Activated naive CD8-positive, alpha-beta T cell treated with anti-CD3 and anti-CD28 coated beads, Interleukin-2, amount 10 ng/mL, durations not matched to agents 7 days and 5 days (primary cell): ENCODE results near the gene SNCAIP. TPM values are rescaled to one million over a fixed set of nuclear protein-coding genes. Genes with fewer than 3 reads are reported as not detected.
A peak's percentile ranks its signal among the peaks of the same experiment; 100 is the strongest.

Experiments
- ATAC-seq: fragments of 150-1000 bp; cut with Tn5 transposase; one replicate; pipeline ENCODE4 v1.10.0; 2021; ENCODE audit warnings: low read depth, moderate library complexity
- POLR2A ChIA-PET: fragments of 350-600 bp; sonication (Branson Sonifier 250); formaldehyde crosslinking; loops from one replicate; lab custom pipeline; 2021; ENCODE audit warnings: antibody characterized with exemption; lab: Charles Lee
- DNase-seq: peaks from one replicate; pipeline ENCODE4 v3.0.0; 2021
- H3K27ac Mint-ChIP-seq: one replicate; pipeline ENCODE4 v1.8.0; 2022; ENCODE audit warnings: mild to moderate bottlenecking, mixed read lengths
- H3K27me3 Mint-ChIP-seq: one replicate; pipeline ENCODE4 v1.8.0; 2022; ENCODE audit warnings: mild to moderate bottlenecking, moderate library complexity, mixed read lengths
- H3K36me3 Mint-ChIP-seq: one replicate; pipeline ENCODE4 v1.8.0; 2021; ENCODE audit warnings: mild to moderate bottlenecking, mixed read lengths
- H3K4me1 Mint-ChIP-seq: one replicate; pipeline ENCODE4 v1.8.0; 2021; ENCODE audit warnings: mixed read lengths
- H3K4me3 Mint-ChIP-seq: one replicate; pipeline ENCODE4 v1.8.0; 2022; ENCODE audit warnings: mild to moderate bottlenecking, moderate library complexity, mixed read lengths
- H3K9me3 Mint-ChIP-seq: one replicate; pipeline ENCODE4 v1.8.0; 2021; ENCODE audit warnings: mixed read lengths
- total RNA-seq, 2 experiments: library from RNA; stranded (reverse); gene quantifications; one replicate each; pipeline ENCODE4 v1.2.3, GENCODE V29; 2021

Gene SNCAIP
- total RNA-seq, 2 experiments from 2014 or later, result not detected

- H3K36me3 Mint-ChIP-seq, result no peaks in the 10 kb centered on the region
- H3K27me3 Mint-ChIP-seq, result peaks cover 1% of the 10 kb centered on the region
- no peaks in the 10 kb centered on the region for H3K4me1 Mint-ChIP-seq
- no peak overlapping the region for H3K27ac Mint-ChIP-seq
- no peaks in the 10 kb centered on the region for H3K9me3 Mint-ChIP-seq
- POLR2A ChIA-PET, result no interaction called here
- DNase-seq, result no peak
- H3K4me3 Mint-ChIP-seq, result no peak overlapping the region
- no peak for ATAC-seq
These were observed 11.7 kb upstream of the SNCAIP start for GRCh38 chr5:122300374-122300773.

DNA sequence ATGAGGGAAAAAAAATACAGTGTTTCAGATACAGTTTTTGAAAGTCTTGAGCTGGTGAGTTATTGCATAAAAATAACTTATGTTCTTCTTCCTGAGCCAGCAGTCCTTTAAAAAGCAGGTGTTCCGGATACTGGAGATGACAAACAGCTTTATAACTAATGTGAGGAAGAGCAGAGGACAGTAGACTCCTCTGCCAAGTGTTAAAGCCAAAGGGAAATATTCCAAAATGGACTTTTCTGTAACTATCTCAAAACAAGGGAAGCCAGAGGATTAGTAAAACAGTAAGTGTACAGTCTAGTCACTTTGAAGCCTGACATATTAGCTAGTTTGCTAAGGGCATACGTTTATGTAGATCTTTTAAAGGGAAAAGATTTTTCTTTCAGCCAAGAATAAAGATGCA lies 11.0 kb upstream of the SNCAIP start:
- Mint-ChIP-seq H3K4me3 (no peak overlapping the region), H3K36me3 (no peaks in the 10 kb centered on the region), H3K4me1 (no peaks in the 10 kb centered on the region), H3K27ac (no peak overlapping the region), H3K9me3 (no peaks in the 10 kb centered on the region), H3K27me3 (peaks cover 1% of the 10 kb centered on the region)
- POLR2A ChIA-PET, result no interaction called here
- ATAC-seq (no peak), DNase-seq (no peak)

DNA sequence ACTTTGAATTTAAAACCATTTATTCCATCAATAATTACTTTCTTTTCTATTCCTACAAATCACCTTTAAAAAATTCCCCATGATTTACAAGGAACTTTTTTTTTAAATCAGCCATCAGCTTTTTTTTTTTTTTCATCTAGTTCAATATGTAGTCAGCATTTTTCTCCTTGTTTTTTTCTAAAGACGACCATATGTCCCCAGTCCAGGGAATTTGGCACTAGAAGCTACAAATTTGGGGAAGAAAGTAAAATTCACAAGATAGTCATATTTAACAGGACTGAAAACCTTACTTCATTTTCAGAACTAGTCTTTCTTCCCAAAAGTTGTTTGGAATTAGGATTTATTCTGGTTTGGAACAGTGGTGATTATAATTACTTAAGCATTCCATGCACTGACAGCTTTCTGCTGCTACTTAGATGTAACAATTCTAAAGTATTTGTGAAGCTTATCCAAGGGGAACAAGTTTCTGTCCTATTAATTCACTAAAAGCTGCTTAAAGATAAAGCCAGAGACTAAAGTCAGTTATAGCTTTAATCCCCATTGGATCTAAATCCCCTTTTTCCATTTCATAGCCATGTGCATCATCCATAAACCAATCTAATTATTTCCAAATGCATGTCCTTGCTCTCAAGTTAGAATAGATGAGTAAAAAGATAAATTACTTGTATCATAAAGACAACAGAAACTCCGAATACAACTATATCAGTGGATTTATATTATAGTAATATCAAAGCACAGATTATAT lies 7.4 kb upstream of the SNCAIP start:
- peaks cover 4% of the 10 kb centered on the region for H3K27me3 Mint-ChIP-seq
- H3K9me3 Mint-ChIP-seq, result no peaks in the 10 kb centered on the region
- H3K27ac Mint-ChIP-seq, result no peak overlapping the region
- ATAC-seq (no peak), DNase-seq (no peak)
- H3K4me3 Mint-ChIP-seq, result no peak overlapping the region
- H3K4me1 Mint-ChIP-seq, result no peaks in the 10 kb centered on the region
- POLR2A ChIA-PET, result no interaction called here
- H3K36me3 Mint-ChIP-seq, result no peaks in the 10 kb centered on the region

- Mint-ChIP-seq H3K9me3 (no peaks in the 10 kb centered on the region), H3K4me3 (no peak overlapping the region), H3K27me3 (peaks cover 23% of the 10 kb centered on the region), H3K27ac (no peak overlapping the region), H3K4me1 (no peaks in the 10 kb centered on the region), H3K36me3 (no peaks in the 10 kb centered on the region)
- POLR2A ChIA-PET, result interaction anchor here (0.6 kb wide), 1 partner anchor 804 kb away, joined by 4 read pairs; no protein-coding TSS in a partner anchor
- no peak for DNase-seq
- ATAC-seq, result no peak
These were observed 5.6 kb upstream of the SNCAIP start for GRCh38 chr5:122306461-122306860.

DNA sequence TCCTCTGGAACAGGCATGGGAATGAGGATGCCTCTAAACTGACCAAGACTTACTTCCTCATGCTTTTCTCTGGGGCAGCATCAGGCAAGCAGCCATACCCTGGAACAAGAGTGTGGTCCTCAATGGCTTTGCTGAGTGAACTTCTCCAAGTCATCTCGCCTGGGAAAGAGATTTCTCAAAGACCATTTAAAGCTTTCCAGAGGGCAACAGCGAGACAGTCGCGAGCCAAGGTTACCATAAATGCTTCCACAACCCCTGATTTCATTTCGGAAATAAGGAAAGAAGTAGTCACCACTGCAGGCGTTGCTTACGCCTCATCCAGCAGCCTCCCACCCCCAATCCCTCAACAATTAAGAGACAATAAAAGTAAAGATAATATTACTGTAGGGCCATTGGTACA lies 1.1 kb upstream of the SNCAIP start:
- Mint-ChIP-seq H3K9me3 (no peaks in the 10 kb centered on the region), H3K36me3 (no peaks in the 10 kb centered on the region), H3K27me3 (peaks cover 46% of the 10 kb centered on the region), H3K27ac (no peak overlapping the region), H3K4me3 (no peak overlapping the region), H3K4me1 (peaks cover 2% of the 10 kb centered on the region)
- POLR2A ChIA-PET, result no interaction called here
- ATAC-seq (no peak), DNase-seq (no peak)

- ATAC-seq, result no peak
- peaks cover 2% of the 10 kb centered on the region for H3K4me1 Mint-ChIP-seq
- H3K27ac Mint-ChIP-seq, result no peak overlapping the region
- no peak for DNase-seq
- no peaks in the 10 kb centered on the region for H3K36me3 Mint-ChIP-seq
- H3K27me3 Mint-ChIP-seq, result peaks cover 46% of the 10 kb centered on the region
- H3K9me3 Mint-ChIP-seq, result no peaks in the 10 kb centered on the region
- POLR2A ChIA-PET, result no interaction called here
- H3K4me3 Mint-ChIP-seq, result peak overlapping the region; percentile 40
These were observed 508 bp upstream of the SNCAIP start for GRCh38 chr5:122311497-122311960.

DNA sequence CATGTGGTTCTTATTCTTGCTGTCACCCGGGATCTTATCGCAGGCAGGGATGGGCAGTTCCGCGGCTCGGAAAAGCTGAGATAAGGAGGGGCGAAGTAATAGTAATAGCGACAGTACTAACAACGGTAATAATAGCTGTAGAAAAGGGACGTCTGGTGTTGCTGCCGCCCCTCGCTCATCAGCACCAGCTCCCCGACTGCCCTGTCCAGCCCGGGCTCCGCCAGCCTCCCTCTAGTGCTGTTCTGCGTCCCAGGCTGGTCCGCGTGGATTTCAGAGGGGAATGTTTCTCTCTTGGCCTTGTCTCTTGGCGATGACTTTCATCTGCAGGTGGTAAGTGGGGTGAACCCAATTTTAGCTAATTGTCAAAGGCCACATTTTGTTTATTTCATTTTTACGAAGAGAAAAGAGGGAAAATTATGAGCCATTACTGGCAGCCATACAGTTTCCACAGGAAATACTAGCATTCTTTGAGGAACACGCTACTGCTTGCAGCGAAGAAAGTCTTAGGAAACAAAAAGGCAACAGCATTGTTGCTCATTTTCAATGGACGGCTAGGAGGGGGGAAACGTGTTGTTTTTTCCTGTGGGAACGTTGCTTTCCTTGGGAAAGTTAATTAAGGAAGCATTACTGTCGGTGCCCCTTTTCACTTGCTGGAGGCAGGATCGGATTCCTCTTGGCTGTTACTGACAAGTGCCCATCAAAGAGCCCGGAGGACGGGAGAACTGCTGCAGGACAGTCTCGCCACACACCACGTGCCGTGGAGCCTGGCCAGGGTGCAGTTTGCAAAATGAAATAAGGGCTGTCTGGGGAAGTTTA lies 762 bp downstream of the SNCAIP start:
- Mint-ChIP-seq H3K36me3 (no peaks in the 10 kb centered on the region), H3K27me3 (peaks cover 46% of the 10 kb centered on the region), H3K4me1 (peaks cover 2% of the 10 kb centered on the region), H3K9me3 (no peaks in the 10 kb centered on the region), H3K27ac (no peak overlapping the region), H3K4me3 (peak overlapping the region; percentile 39)
- DNase-seq (no peak), ATAC-seq (no peak)
- POLR2A ChIA-PET, result no interaction called here

GRCh38 chr5:122314036-122314435 lies 2.0 kb downstream of the SNCAIP start:
- no peaks in the 10 kb centered on the region for H3K9me3 Mint-ChIP-seq
- DNase-seq (no peak), ATAC-seq (no peak)
- no peak overlapping the region for H3K4me3 Mint-ChIP-seq
- POLR2A ChIA-PET, result no interaction called here
- H3K27ac Mint-ChIP-seq, result no peak overlapping the region
- peaks cover 46% of the 10 kb centered on the region for H3K27me3 Mint-ChIP-seq
- no peaks in the 10 kb centered on the region for H3K36me3 Mint-ChIP-seq
- H3K4me1 Mint-ChIP-seq, result peaks cover 2% of the 10 kb centered on the region

DNA sequence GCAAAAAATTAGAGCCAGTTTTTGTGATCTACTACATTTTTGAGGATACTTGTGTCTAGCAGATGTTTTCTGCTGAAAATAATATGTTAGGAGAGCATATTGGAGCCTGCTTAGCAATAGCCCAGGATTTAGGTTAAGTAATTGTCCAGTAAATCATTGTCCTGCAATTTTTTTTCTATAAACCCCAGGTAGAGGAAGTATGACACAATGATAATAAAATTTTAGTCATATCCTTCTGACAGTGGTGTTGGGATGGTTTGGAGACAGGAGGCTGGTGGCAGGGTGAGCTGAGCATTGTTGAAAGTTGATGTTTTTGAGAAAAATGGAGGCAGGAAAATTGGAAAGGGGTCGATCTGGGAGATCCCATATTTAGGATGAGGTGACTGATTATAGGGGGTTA lies 3.5 kb downstream of the SNCAIP start:
- Mint-ChIP-seq H3K4me1 (peaks cover 2% of the 10 kb centered on the region), H3K27me3 (peaks cover 34% of the 10 kb centered on the region), H3K36me3 (no peaks in the 10 kb centered on the region), H3K4me3 (no peak overlapping the region), H3K27ac (no peak overlapping the region), H3K9me3 (no peaks in the 10 kb centered on the region)
- DNase-seq (no peak), ATAC-seq (no peak)
- POLR2A ChIA-PET, result no interaction called here

GRCh38 chr5:122316656-122317055 lies 4.6 kb downstream of the SNCAIP start:
- POLR2A ChIA-PET, result no interaction called here
- Mint-ChIP-seq H3K27ac (no peak overlapping the region), H3K4me1 (peaks cover 2% of the 10 kb centered on the region), H3K4me3 (no peak overlapping the region), H3K36me3 (no peaks in the 10 kb centered on the region), H3K9me3 (no peaks in the 10 kb centered on the region), H3K27me3 (peaks cover 23% of the 10 kb centered on the region)
- DNase-seq, result no peak
- ATAC-seq, result no peak

GRCh38 chr5:122319897-122320296 lies 7.9 kb downstream of the SNCAIP start:
- H3K4me1 Mint-ChIP-seq, result no peaks in the 10 kb centered on the region
- H3K4me3 Mint-ChIP-seq, result no peak overlapping the region
- no peaks in the 10 kb centered on the region for H3K36me3 Mint-ChIP-seq
- H3K9me3 Mint-ChIP-seq, result no peaks in the 10 kb centered on the region
- DNase-seq (no peak), ATAC-seq (no peak)
- POLR2A ChIA-PET, result no interaction called here
- no peak overlapping the region for H3K27ac Mint-ChIP-seq
- H3K27me3 Mint-ChIP-seq, result no peaks in the 10 kb centered on the region

GRCh38 chr5:122321921-122322320 lies 9.9 kb downstream of the SNCAIP start:
- ATAC-seq (no peak), DNase-seq (no peak)
- POLR2A ChIA-PET, result no interaction called here
- H3K27me3 Mint-ChIP-seq, result no peaks in the 10 kb centered on the region
- H3K9me3 Mint-ChIP-seq, result no peaks in the 10 kb centered on the region
- H3K4me3 Mint-ChIP-seq, result no peak overlapping the region
- no peak overlapping the region for H3K27ac Mint-ChIP-seq
- no peaks in the 10 kb centered on the region for H3K36me3 Mint-ChIP-seq
- H3K4me1 Mint-ChIP-seq, result no peaks in the 10 kb centered on the region

DNA sequence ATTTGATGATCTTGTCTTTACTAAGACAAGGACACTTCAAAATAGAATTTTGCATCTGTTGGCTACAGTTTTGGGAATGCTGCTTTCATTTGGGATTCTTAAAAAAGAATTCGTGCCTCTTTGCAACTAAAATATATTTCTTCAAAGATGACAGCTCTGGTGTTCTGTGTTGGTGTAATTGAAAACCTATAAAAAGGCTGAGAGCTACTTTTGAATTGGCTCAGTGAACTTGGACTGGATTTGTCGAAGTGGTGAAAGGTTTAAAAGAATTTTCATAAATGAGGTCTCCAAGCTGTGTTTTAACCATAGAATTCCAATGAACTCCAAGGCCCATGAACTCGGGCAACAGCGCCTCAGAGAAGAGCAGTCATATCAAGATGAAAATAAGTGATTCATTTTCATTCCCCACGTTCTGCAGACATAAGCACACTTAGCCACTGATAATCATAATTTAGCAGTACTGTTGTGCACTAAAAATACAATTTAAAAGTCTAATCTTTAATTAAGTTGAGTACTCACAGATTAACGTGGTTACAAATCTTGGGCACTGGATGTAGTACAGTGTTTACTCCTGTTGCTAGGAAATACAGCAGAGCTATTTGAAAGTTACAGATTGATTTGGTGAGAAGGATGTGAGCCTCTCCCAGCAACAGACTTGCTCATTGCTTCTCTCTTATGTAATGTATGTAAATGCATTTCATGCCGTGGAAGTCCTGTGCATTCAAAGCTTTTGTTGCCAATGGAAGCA lies 10.9 kb downstream of the SNCAIP start:
- H3K27ac Mint-ChIP-seq, result no peak overlapping the region
- no peaks in the 10 kb centered on the region for H3K9me3 Mint-ChIP-seq
- H3K4me1 Mint-ChIP-seq, result no peaks in the 10 kb centered on the region
- no peak for ATAC-seq
- no peak for DNase-seq
- no peaks in the 10 kb centered on the region for H3K36me3 Mint-ChIP-seq
- no peaks in the 10 kb centered on the region for H3K27me3 Mint-ChIP-seq
- H3K4me3 Mint-ChIP-seq, result no peak overlapping the region
- POLR2A ChIA-PET, result no interaction called here
